Activated T-helper 1 cell treated with anti-CD3 and anti-CD28 coated beads, Interleukin-12 subunit alpha, Interleukin-12 subunit beta, Interleukin-2, Interleukin-4 antibody, amounts not matched to agents 30 ng/mL and 10 ng/mL and 1 ng/mL, durations not matched to agents 14 hours and 24 hours and 36 hours (primary cell): ENCODE data around the gene DGKD. TPM values are rescaled to one million over a fixed set of nuclear protein-coding genes. Genes with fewer than 3 reads are reported as not detected.

ENCODE experiments used
- DNase-seq: peaks from one replicate; pipeline ENCODE4 v3.0.0; 2021; ENCODE audit warnings: low spot score
- H3K27ac Mint-ChIP-seq: one replicate; pipeline ENCODE4 v1.8.0; 2021; ENCODE audit warnings: mild to moderate bottlenecking, mixed read lengths
- H3K27me3 Mint-ChIP-seq: one replicate; pipeline ENCODE4 v1.8.0; 2022; ENCODE audit warnings: mild to moderate bottlenecking, moderate library complexity, mixed read lengths; ENCODE audit not compliant: insufficient read depth
- H3K36me3 Mint-ChIP-seq: one replicate; pipeline ENCODE4 v1.8.0; 2021; ENCODE audit warnings: low read depth, mixed read lengths
- H3K4me1 Mint-ChIP-seq: one replicate; pipeline ENCODE4 v1.8.0; 2021; ENCODE audit warnings: low read depth, mixed read lengths
- H3K4me3 Mint-ChIP-seq: one replicate; pipeline ENCODE4 v1.8.0; 2021; ENCODE audit warnings: mild to moderate bottlenecking, moderate library complexity, mixed read lengths
- H3K9me3 Mint-ChIP-seq: one replicate; pipeline ENCODE4 v1.8.0; 2021; ENCODE audit warnings: mixed read lengths
- intact Hi-C: fragments of 100-400 bp; cut with micrococcal nuclease; formaldehyde crosslinking; loops from one replicate; pipeline ENCODE4 v1.15.1; 2024
- total RNA-seq: library from RNA; stranded (reverse); gene quantifications from 2 replicates; pipeline ENCODE4 v1.2.3, GENCODE V29; 2022

Gene DGKD
- total RNA-seq, 1 donor from 2014 or later = 43.7 TPM

GRCh38 chr2:233455006-233455405 lies 100.7 kb downstream of the DGKD start:
- no peak overlapping the region for H3K27ac Mint-ChIP-seq
- no peak overlapping the region for H3K4me3 Mint-ChIP-seq
- H3K9me3 Mint-ChIP-seq = no peaks in the 10 kb centered on the region
- peaks cover 28% of the 10 kb centered on the region for H3K36me3 Mint-ChIP-seq
- H3K27me3 Mint-ChIP-seq = no peaks in the 10 kb centered on the region
- intact Hi-C loops = no loop called here
- DNase-seq = no peak
- no peaks in the 10 kb centered on the region for H3K4me1 Mint-ChIP-seq

- Mint-ChIP-seq H3K27ac (no peak overlapping the region), H3K9me3 (no peaks in the 10 kb centered on the region), H3K4me3 (no peak overlapping the region), H3K27me3 (no peaks in the 10 kb centered on the region), H3K36me3 (peaks cover 28% of the 10 kb centered on the region), H3K4me1 (no peaks in the 10 kb centered on the region)
- intact Hi-C loops = no loop called here
- DNase-seq = no peak
Measured at GRCh38 chr2:233455491-233455890, 101.2 kb downstream of the DGKD start.

- Mint-ChIP-seq H3K27me3 (no peaks in the 10 kb centered on the region), H3K27ac (no peak overlapping the region), H3K4me1 (no peaks in the 10 kb centered on the region), H3K9me3 (no peaks in the 10 kb centered on the region), H3K4me3 (no peak overlapping the region), H3K36me3 (peaks cover 28% of the 10 kb centered on the region)
- DNase-seq = no peak
- intact Hi-C loops = no loop called here
Measured at GRCh38 chr2:233456111-233456510, 101.8 kb downstream of the DGKD start.

GRCh38 chr2:233456934-233457333 lies 102.6 kb downstream of the DGKD start:
- no peak for DNase-seq
- H3K36me3 Mint-ChIP-seq = peaks cover 32% of the 10 kb centered on the region
- no peaks in the 10 kb centered on the region for H3K27me3 Mint-ChIP-seq
- no peak overlapping the region for H3K4me3 Mint-ChIP-seq
- intact Hi-C loops = no loop called here
- H3K27ac Mint-ChIP-seq = no peak overlapping the region
- no peaks in the 10 kb centered on the region for H3K4me1 Mint-ChIP-seq
- no peaks in the 10 kb centered on the region for H3K9me3 Mint-ChIP-seq

GRCh38 chr2:233457356-233457755 lies 103.1 kb downstream of the DGKD start:
- intact Hi-C loops = no loop called here

GRCh38 chr2:233458031-233458610 lies 103.8 kb downstream of the DGKD start:
- Mint-ChIP-seq H3K27ac (no peak overlapping the region), H3K4me3 (no peak overlapping the region), H3K4me1 (no peaks in the 10 kb centered on the region), H3K27me3 (no peaks in the 10 kb centered on the region), H3K36me3 (peaks cover 29% of the 10 kb centered on the region), H3K9me3 (no peaks in the 10 kb centered on the region)
- intact Hi-C loops = no loop called here
- no peak for DNase-seq

More at GRCh38 chr2:233457356-233457755, 103.1 kb downstream of the DGKD start:
- Mint-ChIP-seq H3K4me1 (no peaks in the 10 kb centered on the region), H3K27me3 (no peaks in the 10 kb centered on the region), H3K27ac (peak overlapping the region; percentile 14), H3K4me3 (no peak overlapping the region), H3K9me3 (no peaks in the 10 kb centered on the region), H3K36me3 (peaks cover 31% of the 10 kb centered on the region)
- no peak for DNase-seq

- DNase-seq = no peak
- Mint-ChIP-seq H3K4me1 (no peaks in the 10 kb centered on the region), H3K4me3 (no peak overlapping the region), H3K27ac (no peak overlapping the region), H3K9me3 (no peaks in the 10 kb centered on the region), H3K36me3 (peaks cover 33% of the 10 kb centered on the region), H3K27me3 (no peaks in the 10 kb centered on the region)
- intact Hi-C loops = no loop called here
Measured at GRCh38 chr2:233458826-233459225, 104.5 kb downstream of the DGKD start.

- DNase-seq = no peak
- Mint-ChIP-seq H3K27me3 (no peaks in the 10 kb centered on the region), H3K4me1 (no peaks in the 10 kb centered on the region), H3K36me3 (peaks cover 28% of the 10 kb centered on the region), H3K4me3 (no peak overlapping the region), H3K9me3 (no peaks in the 10 kb centered on the region), H3K27ac (no peak overlapping the region)
- intact Hi-C loops = no loop called here
Measured at GRCh38 chr2:233459426-233459825, 105.1 kb downstream of the DGKD start.

GRCh38 chr2:233460726-233461441 lies 106.6 kb downstream of the DGKD start:
- H3K27ac Mint-ChIP-seq = no peak overlapping the region
- H3K4me1 Mint-ChIP-seq = no peaks in the 10 kb centered on the region
- no peaks in the 10 kb centered on the region for H3K27me3 Mint-ChIP-seq
- H3K4me3 Mint-ChIP-seq = no peak overlapping the region
- no peak for DNase-seq
- H3K36me3 Mint-ChIP-seq = peaks cover 21% of the 10 kb centered on the region
- intact Hi-C loops = no loop called here
- H3K9me3 Mint-ChIP-seq = no peaks in the 10 kb centered on the region

GRCh38 chr2:233461481-233461891 lies 107.2 kb downstream of the DGKD start:
- Mint-ChIP-seq H3K9me3 (no peaks in the 10 kb centered on the region), H3K4me3 (no peak overlapping the region), H3K36me3 (peaks cover 19% of the 10 kb centered on the region), H3K4me1 (no peaks in the 10 kb centered on the region), H3K27ac (no peak overlapping the region), H3K27me3 (no peaks in the 10 kb centered on the region)
- intact Hi-C loops = no loop called here
- DNase-seq = no peak

- no peak for DNase-seq
- H3K9me3 Mint-ChIP-seq = no peaks in the 10 kb centered on the region
- H3K4me1 Mint-ChIP-seq = no peaks in the 10 kb centered on the region
- no peak overlapping the region for H3K27ac Mint-ChIP-seq
- H3K27me3 Mint-ChIP-seq = no peaks in the 10 kb centered on the region
- no peak overlapping the region for H3K4me3 Mint-ChIP-seq
- intact Hi-C loops = no loop called here
- H3K36me3 Mint-ChIP-seq = peaks cover 18% of the 10 kb centered on the region
Measured at GRCh38 chr2:233462202-233462785, 108.0 kb downstream of the DGKD start.

- no peaks in the 10 kb centered on the region for H3K27me3 Mint-ChIP-seq
- no peak for DNase-seq
- no peak overlapping the region for H3K4me3 Mint-ChIP-seq
- peaks cover 15% of the 10 kb centered on the region for H3K36me3 Mint-ChIP-seq
- H3K27ac Mint-ChIP-seq = no peak overlapping the region
- no peaks in the 10 kb centered on the region for H3K4me1 Mint-ChIP-seq
- intact Hi-C loops = no loop called here
- no peaks in the 10 kb centered on the region for H3K9me3 Mint-ChIP-seq
Measured at GRCh38 chr2:233462826-233463470, 108.7 kb downstream of the DGKD start.

- no peak overlapping the region for H3K27ac Mint-ChIP-seq
- DNase-seq = no peak
- no peaks in the 10 kb centered on the region for H3K9me3 Mint-ChIP-seq
- intact Hi-C loops = no loop called here
- no peaks in the 10 kb centered on the region for H3K4me1 Mint-ChIP-seq
- H3K36me3 Mint-ChIP-seq = peaks cover 18% of the 10 kb centered on the region
- H3K27me3 Mint-ChIP-seq = no peaks in the 10 kb centered on the region
- no peak overlapping the region for H3K4me3 Mint-ChIP-seq
Measured at GRCh38 chr2:233463586-233463985, 109.3 kb downstream of the DGKD start.
